ENCODE data around the gene TIMM29.

Gene TIMM29

GRCh38 chr19:10928563-10929401 is at the start of gene TIMM29, which contains the start of gene YIPF2:
Gene TIMM29, plus strand, starts transcription at chr19:10928811. Its CDS starts 12 bp downstream, at chr19:10928823.
Gene YIPF2, minus strand, starts transcription at chr19:10928639. Its CDS starts 229 bp downstream, at chr19:10928410.
- Mint-ChIP-seq H3K27me3 (no peaks in the 10 kb centered on the region), H3K27ac (peak within 1 kb of the TSS; percentile 90), H3K36me3 (peaks cover 18% of the 10 kb centered on the region), H3K4me1 (peaks cover 33% of the 10 kb centered on the region), H3K4me3 (peak within 1 kb of the TSS; percentile 96), H3K9me3 (no peaks in the 10 kb centered on the region)
- DNase-seq = peak; percentile 97
- CTCF ChIA-PET = interaction anchor here (0.6 to 1.7 kb wide), 3 partner anchors 8 to 1052 kb away, joined by 3 to 5 read pairs (median 3); no protein-coding TSS in a partner anchor

GRCh38 chr19:10881403-10882107 is 47.1 kb upstream of the TIMM29 start:
- H3K27ac Mint-ChIP-seq = no peak overlapping the region
- no peak overlapping the region for H3K4me3 Mint-ChIP-seq
- H3K4me1 Mint-ChIP-seq = peaks cover 23% of the 10 kb centered on the region
- no peaks in the 10 kb centered on the region for H3K27me3 Mint-ChIP-seq
- CTCF ChIA-PET = interaction anchor here (0.6 to 2.0 kb wide), 3 partner anchors 11 to 998 kb away, joined by 3 to 7 read pairs (median 4); no protein-coding TSS in a partner anchor
- H3K36me3 Mint-ChIP-seq = peaks cover 5% of the 10 kb centered on the region
- no peaks in the 10 kb centered on the region for H3K9me3 Mint-ChIP-seq
- DNase-seq = no peak

DNA sequence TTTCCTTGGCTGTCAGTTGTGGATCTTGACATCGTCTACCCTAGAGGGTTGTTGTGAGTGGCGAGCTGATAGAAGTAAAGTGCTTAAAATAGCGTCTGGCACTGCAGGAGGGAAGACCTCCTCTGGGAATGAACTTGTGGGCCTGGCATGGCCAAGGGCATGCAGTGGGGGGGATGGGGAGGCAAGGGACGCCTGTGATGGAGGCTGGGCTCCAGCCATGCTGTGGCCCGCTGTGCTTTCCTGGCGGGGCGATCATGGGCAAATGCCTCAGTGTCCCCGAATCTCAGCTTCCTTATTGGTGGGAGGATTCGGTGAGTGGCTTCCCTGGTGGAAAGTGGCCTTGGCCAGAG is 46.5 kb upstream of the TIMM29 start:
- Mint-ChIP-seq H3K36me3 (peaks cover 5% of the 10 kb centered on the region), H3K4me1 (peaks cover 19% of the 10 kb centered on the region)
- CTCF ChIA-PET = interaction anchor here (0.6 to 2.0 kb wide), 3 partner anchors 11 to 998 kb away, joined by 3 to 7 read pairs (median 4); no protein-coding TSS in a partner anchor

DNA sequence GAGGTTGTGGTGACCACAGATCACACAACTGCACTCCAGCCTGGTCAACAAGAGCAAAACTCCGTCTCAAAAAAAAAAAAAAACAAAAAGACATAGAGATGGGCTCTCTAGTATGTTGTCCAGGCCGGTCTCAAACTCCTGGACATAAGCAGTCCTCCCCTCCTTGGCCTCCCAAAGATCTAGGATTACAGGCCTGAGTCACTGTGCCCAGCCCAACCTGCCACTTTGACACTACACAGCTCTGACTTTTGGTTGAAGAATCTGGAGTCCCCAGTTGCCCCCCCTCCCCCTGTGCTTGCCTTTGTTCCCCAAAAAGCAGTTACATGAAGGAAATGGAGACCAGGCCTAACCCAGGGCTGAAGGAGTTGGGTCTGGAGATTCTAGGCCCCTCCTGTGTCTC is 44.3 kb upstream of the TIMM29 start:
- Mint-ChIP-seq H3K36me3 (peaks cover 1% of the 10 kb centered on the region), H3K9me3 (no peaks in the 10 kb centered on the region), H3K4me1 (peaks cover 3% of the 10 kb centered on the region), H3K27ac (no peak overlapping the region), H3K4me3 (no peak overlapping the region), H3K27me3 (no peaks in the 10 kb centered on the region)
- DNase-seq = no peak
- CTCF ChIA-PET = interaction anchor here (1.4 kb wide), 1 partner anchor 21 kb away, joined by 3 read pairs; no protein-coding TSS in a partner anchor

More for the DNA sequence above, 46.5 kb upstream of the TIMM29 start:
- no peaks in the 10 kb centered on the region for H3K27me3 Mint-ChIP-seq
- no peak for DNase-seq
- H3K9me3 Mint-ChIP-seq = no peaks in the 10 kb centered on the region
- no peak overlapping the region for H3K27ac Mint-ChIP-seq
- H3K4me3 Mint-ChIP-seq = no peak overlapping the region

GRCh38 chr19:10885201-10886169 is 43.1 kb upstream of the TIMM29 start:
- Mint-ChIP-seq H3K36me3 (no peaks in the 10 kb centered on the region), H3K4me3 (no peak overlapping the region), H3K9me3 (no peaks in the 10 kb centered on the region), H3K4me1 (no peaks in the 10 kb centered on the region), H3K27ac (no peak overlapping the region), H3K27me3 (no peaks in the 10 kb centered on the region)
- no peak for DNase-seq
- CTCF ChIA-PET = no interaction called here

DNA sequence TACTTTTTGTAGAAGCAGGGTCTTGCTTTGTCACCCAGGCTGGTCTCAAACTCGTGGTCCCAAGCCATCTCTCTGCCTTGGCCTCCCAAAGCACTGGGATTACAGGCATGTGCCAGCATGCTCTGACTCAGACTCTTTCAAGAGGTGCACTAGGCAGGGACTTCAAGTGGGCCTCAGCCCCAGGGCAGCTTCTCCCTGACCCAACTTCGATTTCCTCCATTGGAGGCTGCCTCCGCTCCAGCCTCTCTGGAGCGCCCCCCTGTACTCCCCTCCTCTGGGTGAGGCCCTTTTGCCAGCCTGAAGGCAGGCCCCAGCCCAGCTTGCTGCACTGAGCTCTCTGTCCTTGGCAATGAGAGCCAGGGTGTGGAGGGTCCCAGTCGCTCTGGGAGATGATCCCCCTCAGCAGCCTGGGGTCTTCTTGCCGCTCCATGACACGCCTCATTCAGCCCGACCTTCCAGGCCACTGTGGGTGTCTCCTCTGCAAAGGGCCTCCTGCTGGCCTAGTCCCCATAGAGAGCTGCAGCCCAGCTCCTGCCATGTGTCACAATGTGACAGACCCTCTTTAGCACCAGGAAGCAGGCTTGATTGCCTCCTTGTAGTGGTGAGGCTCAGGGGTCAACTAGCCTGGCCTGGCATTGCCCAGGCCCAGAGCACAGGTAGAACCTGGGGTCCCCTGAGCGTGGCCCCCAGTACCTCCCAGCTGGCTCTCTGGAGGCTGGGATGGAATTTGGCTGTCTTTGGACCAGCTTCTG is 40.8 kb upstream of the TIMM29 start:
- Mint-ChIP-seq H3K4me3 (no peak overlapping the region), H3K27ac (no peak overlapping the region), H3K36me3 (no peaks in the 10 kb centered on the region), H3K4me1 (no peaks in the 10 kb centered on the region), H3K9me3 (no peaks in the 10 kb centered on the region), H3K27me3 (no peaks in the 10 kb centered on the region)
- DNase-seq = no peak
- CTCF ChIA-PET = interaction anchor here (1.5 to 1.9 kb wide), 3 partner anchors 9 to 29 kb away, joined by 4 read pairs; no protein-coding TSS in a partner anchor

DNA sequence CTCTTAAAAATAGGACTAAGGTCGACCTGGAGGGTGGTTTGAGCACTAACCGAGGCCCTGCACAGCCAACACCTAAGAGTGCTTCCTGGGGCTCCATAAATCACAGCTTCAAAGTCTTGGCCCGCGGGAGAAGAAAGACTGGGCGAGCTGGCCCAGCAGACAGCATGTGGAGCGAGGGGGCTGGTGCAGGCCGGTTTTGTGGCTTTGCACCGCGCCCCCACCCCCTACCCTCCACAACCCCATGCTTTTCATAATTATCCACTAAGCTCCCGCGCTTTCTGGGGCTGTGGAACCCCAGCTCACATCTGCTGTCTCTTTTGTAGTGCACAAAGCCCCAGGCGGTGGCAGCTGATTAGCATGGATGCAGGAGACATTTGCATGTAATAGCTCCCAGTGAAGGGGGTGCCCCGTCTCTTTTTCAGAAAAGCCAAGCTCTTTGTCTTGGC is 40.2 kb upstream of the TIMM29 start:
- Mint-ChIP-seq H3K9me3 (no peaks in the 10 kb centered on the region), H3K36me3 (no peaks in the 10 kb centered on the region), H3K4me1 (no peaks in the 10 kb centered on the region), H3K27me3 (no peaks in the 10 kb centered on the region), H3K27ac (no peak overlapping the region), H3K4me3 (no peak overlapping the region)
- CTCF ChIA-PET = interaction anchor here (1.5 to 1.9 kb wide), 3 partner anchors 9 to 30 kb away, joined by 4 read pairs; no protein-coding TSS in a partner anchor
- no peak for DNase-seq

DNA sequence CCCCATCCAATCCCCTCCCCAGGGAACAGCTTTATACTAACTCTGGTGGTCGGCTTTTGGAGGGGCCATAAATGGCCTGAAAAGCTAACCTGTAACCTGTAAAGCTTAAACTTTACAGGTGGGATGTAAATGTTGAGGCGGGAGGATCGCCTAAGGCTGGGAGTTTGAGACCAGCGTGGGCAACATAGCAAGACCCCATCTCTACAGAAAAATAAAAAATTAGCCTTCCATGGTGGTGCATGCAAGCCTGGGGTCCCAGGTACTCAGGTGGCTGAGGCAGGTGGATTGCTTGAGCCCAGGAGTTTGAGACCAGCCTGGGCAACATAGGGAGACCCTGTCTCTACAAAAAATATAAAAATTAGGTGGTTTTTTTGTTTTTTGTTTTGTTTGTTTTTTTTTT is 38.7 kb upstream of the TIMM29 start:
- H3K4me3 Mint-ChIP-seq = no peak overlapping the region
- no peaks in the 10 kb centered on the region for H3K9me3 Mint-ChIP-seq
- H3K27me3 Mint-ChIP-seq = no peaks in the 10 kb centered on the region
- CTCF ChIA-PET = interaction anchor here (0.6 to 1.6 kb wide), 2 partner anchors 7 to 47 kb away, joined by 4 to 6 read pairs; no protein-coding TSS in a partner anchor
- no peaks in the 10 kb centered on the region for H3K36me3 Mint-ChIP-seq
- no peak overlapping the region for H3K27ac Mint-ChIP-seq
- no peak for DNase-seq
- no peaks in the 10 kb centered on the region for H3K4me1 Mint-ChIP-seq

- CTCF ChIA-PET = no interaction called here
- peaks cover 7% of the 10 kb centered on the region for H3K4me1 Mint-ChIP-seq
- H3K27me3 Mint-ChIP-seq = no peaks in the 10 kb centered on the region
- H3K27ac Mint-ChIP-seq = no peak overlapping the region
- H3K36me3 Mint-ChIP-seq = no peaks in the 10 kb centered on the region
- no peak for DNase-seq
- H3K4me3 Mint-ChIP-seq = no peak overlapping the region
- H3K9me3 Mint-ChIP-seq = no peaks in the 10 kb centered on the region
Measured at GRCh38 chr19:10891405-10892086, 37.1 kb upstream of the TIMM29 start.

GRCh38 chr19:10892256-10892655 is 36.4 kb upstream of the TIMM29 start:
- Mint-ChIP-seq H3K4me1 (peaks cover 14% of the 10 kb centered on the region), H3K36me3 (no peaks in the 10 kb centered on the region), H3K9me3 (no peaks in the 10 kb centered on the region), H3K4me3 (no peak overlapping the region), H3K27me3 (no peaks in the 10 kb centered on the region), H3K27ac (no peak overlapping the region)
- no peak for DNase-seq
- CTCF ChIA-PET = interaction anchor here (0.7 kb wide), 1 partner anchor 44 kb away, joined by 3 read pairs; no protein-coding TSS in a partner anchor

- Mint-ChIP-seq H3K4me3 (no peak overlapping the region), H3K27me3 (no peaks in the 10 kb centered on the region), H3K36me3 (no peaks in the 10 kb centered on the region), H3K27ac (no peak overlapping the region), H3K4me1 (peaks cover 16% of the 10 kb centered on the region), H3K9me3 (no peaks in the 10 kb centered on the region)
- no peak for DNase-seq
- CTCF ChIA-PET = no interaction called here
Measured at GRCh38 chr19:10894911-10895213, 33.7 kb upstream of the TIMM29 start.

DNA sequence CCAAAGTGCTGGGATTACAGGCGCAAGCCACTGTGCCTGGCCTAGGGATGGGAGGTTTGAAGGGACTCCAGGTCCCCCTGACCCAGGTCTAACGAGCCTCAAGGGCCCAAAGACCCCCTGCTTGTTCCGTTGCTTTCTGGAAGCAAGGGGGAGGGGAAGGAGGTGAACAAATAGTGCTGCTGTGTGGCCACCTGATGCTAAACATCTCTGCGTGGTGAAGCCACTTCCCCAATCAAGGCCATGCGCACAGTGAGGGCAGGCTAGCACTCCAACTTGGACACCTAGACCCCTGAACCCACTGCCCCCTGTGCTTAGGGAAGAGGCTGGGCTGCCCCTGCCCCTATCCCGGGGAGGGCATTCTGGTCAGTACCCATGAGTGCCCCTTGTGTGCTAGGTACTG is 33.2 kb upstream of the TIMM29 start:
- Mint-ChIP-seq H3K27me3 (no peaks in the 10 kb centered on the region), H3K9me3 (no peaks in the 10 kb centered on the region), H3K27ac (peak overlapping the region; percentile 56), H3K4me3 (no peak overlapping the region), H3K4me1 (peaks cover 16% of the 10 kb centered on the region), H3K36me3 (no peaks in the 10 kb centered on the region)
- CTCF ChIA-PET = no interaction called here
- no peak for DNase-seq

DNA sequence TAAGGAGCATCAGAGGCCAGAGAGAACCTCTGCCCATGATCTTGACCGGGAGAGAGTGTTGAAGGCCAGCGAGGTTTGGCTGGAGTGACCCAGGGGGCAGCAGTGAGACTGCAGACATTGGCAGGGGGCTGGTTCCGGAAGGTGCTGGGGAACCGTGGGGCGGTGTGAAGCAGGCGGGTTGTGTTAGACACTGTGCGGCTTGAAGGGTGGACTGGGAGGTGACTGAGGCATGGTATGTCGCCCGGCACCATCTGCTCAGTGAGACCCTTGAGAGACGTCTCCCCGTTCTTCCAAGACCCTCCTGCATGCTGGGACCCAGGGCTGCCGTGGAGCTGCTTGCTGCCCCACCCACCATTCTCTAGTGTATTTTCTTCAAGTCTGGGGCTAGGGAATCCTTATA is 32.7 kb upstream of the TIMM29 start:
- Mint-ChIP-seq H3K4me1 (peaks cover 16% of the 10 kb centered on the region), H3K27me3 (no peaks in the 10 kb centered on the region), H3K36me3 (no peaks in the 10 kb centered on the region), H3K27ac (peak overlapping the region; percentile 56), H3K9me3 (no peaks in the 10 kb centered on the region), H3K4me3 (no peak overlapping the region)
- CTCF ChIA-PET = no interaction called here
- no peak for DNase-seq

Data from activated naive CD4-positive, alpha-beta T cell treated with anti-CD3 and anti-CD28 coated beads, Interleukin-2, amount 10 ng/mL, durations not matched to agents 7 days and 5 days (primary cell).